SK-N-SH treated with all-trans-retinoic acid at 6 μM for 48 hours (cell line): ENCODE measurements around the gene L2HGDH.

Experiments
- ATAC-seq: fragments of 200-7000 bp; cut with Tn5 transposase; 3 replicates; pipeline ENCODE4 v1.9.1; 2020; ENCODE audit warnings: mild to moderate bottlenecking, moderate library complexity
- ARNTL ChIP-seq: fragments of 450-650 bp; formaldehyde crosslinking; IDR thresholded peaks from 2 replicates; pipeline ENCODE4 v1.5.0; 2020; ENCODE audit warnings: low read depth, mild to moderate bottlenecking, moderate library complexity, borderline replicate concordance
- BACH2 ChIP-seq: fragments of 250-450 bp; sonication (Bioruptor Pico); IDR thresholded peaks from 2 replicates; pipeline ENCODE4 v1.9.0; 2021; ENCODE audit warnings: mild to moderate bottlenecking, borderline replicate concordance
- CSDC2 ChIP-seq: fragments of 250-450 bp; sonication (Bioruptor Pico); IDR thresholded peaks from 2 replicates; pipeline ENCODE4 v1.5.0; 2020; ENCODE audit warnings: mild to moderate bottlenecking, moderate library complexity
- CSRNP3 ChIP-seq: fragments of 250-450 bp; sonication (Bioruptor Pico); IDR thresholded peaks from 2 replicates; pipeline ENCODE4 v1.5.1; 2021; ENCODE audit warnings: mild to moderate bottlenecking, moderate library complexity
- ESRRG ChIP-seq: fragments of 250-450 bp; sonication (Bioruptor Pico); IDR thresholded peaks from 2 replicates; pipeline ENCODE4 v1.6.1; 2021; ENCODE audit warnings: mild to moderate bottlenecking
- ISL1 ChIP-seq: fragments of 250-450 bp; sonication (Bioruptor Pico); IDR thresholded peaks from 2 replicates; pipeline ENCODE4 v2.1.2; 2022; ENCODE audit warnings: mild to moderate bottlenecking, moderate library complexity
- OSR1 ChIP-seq: fragments of 250-450 bp; sonication (Bioruptor Pico); IDR thresholded peaks from 2 replicates; pipeline ENCODE4 v1.8.0; 2022; ENCODE audit warnings: moderate library complexity, mild to moderate bottlenecking, inconsistent platforms
- PATZ1 ChIP-seq: fragments of 250-450 bp; sonication (Bioruptor Pico); IDR thresholded peaks from 2 replicates; pipeline ENCODE4 v1.8.0; 2020; ENCODE audit warnings: mild to moderate bottlenecking, moderate library complexity, borderline replicate concordance
- PPARA ChIP-seq: fragments of 250-450 bp; sonication (Bioruptor Pico); IDR thresholded peaks from 2 replicates; pipeline ENCODE4 v1.5.0; 2020; ENCODE audit warnings: mild to moderate bottlenecking, borderline replicate concordance
- RARB ChIP-seq: fragments of 250-450 bp; sonication (Bioruptor Pico); IDR thresholded peaks from 2 replicates; pipeline ENCODE4 v1.8.0; 2021; ENCODE audit warnings: mild to moderate bottlenecking, moderate library complexity
- SNAI2 ChIP-seq: fragments of 250-450 bp; sonication (Bioruptor Pico); IDR thresholded peaks from 2 replicates; pipeline ENCODE4 v1.5.0; 2020; ENCODE audit warnings: mild to moderate bottlenecking, moderate library complexity
- TCF4 ChIP-seq: fragments of 250-450 bp; sonication (Bioruptor Pico); IDR thresholded peaks from 2 replicates; pipeline ENCODE4 v1.8.0; 2021; ENCODE audit warnings: mild to moderate bottlenecking, moderate library complexity, borderline replicate concordance
- TOX ChIP-seq: fragments of 250-450 bp; sonication (Bioruptor Pico); IDR thresholded peaks from 2 replicates; pipeline ENCODE4 v1.8.0; 2021; ENCODE audit warnings: mild to moderate bottlenecking, moderate library complexity, borderline replicate concordance
- ZC3H10 ChIP-seq: fragments of 250-450 bp; sonication (Bioruptor Pico); IDR thresholded peaks from 2 replicates; pipeline ENCODE4 v1.5.1; 2021; ENCODE audit warnings: mild to moderate bottlenecking, moderate library complexity
- ZFP3 ChIP-seq: fragments of 250-450 bp; sonication (Bioruptor Pico); IDR thresholded peaks from 2 replicates; pipeline ENCODE4 v1.5.0; 2020; ENCODE audit warnings: mild to moderate bottlenecking, moderate library complexity
- ZFP30 ChIP-seq: fragments of 450-650 bp; formaldehyde crosslinking; IDR thresholded peaks from 2 replicates; pipeline ENCODE4 v1.5.0; 2022; ENCODE audit warnings: mild to moderate bottlenecking, moderate library complexity
- ZNF565 ChIP-seq: fragments of 450-650 bp; formaldehyde crosslinking; conservative IDR thresholded peaks from 2 replicates; pipeline ENCODE4 v1.5.0; 2020; ENCODE audit warnings: low read depth, mild to moderate bottlenecking, moderate library complexity
- ZNF70 ChIP-seq: fragments of 450-650 bp; formaldehyde crosslinking; IDR thresholded peaks from 2 replicates; pipeline ENCODE4 v1.5.0; 2020; ENCODE audit warnings: mild to moderate bottlenecking, moderate library complexity
- ZNF8 ChIP-seq: fragments of 450-650 bp; formaldehyde crosslinking; IDR thresholded peaks from 2 replicates; pipeline ENCODE4 v1.5.0; 2020; ENCODE audit warnings: mild to moderate bottlenecking, moderate library complexity
- TF ChIP-seq, protein P1 (sequence below): fragments of 250-450 bp; sonication (Bioruptor Pico); IDR thresholded peaks from 2 replicates; pipeline ENCODE4 v1.5.0; 2020; ENCODE audit warnings: mild to moderate bottlenecking, moderate library complexity
- TF ChIP-seq, protein P2 (sequence below): fragments of 250-450 bp; sonication (Bioruptor Pico); IDR thresholded peaks from 2 replicates; pipeline ENCODE4 v1.8.0; 2021; ENCODE audit warnings: low read depth, mild to moderate bottlenecking, moderate library complexity, borderline replicate concordance
- TF ChIP-seq, protein P3 (sequence below): fragments of 250-450 bp; sonication (Bioruptor Pico); IDR thresholded peaks from 2 replicates; pipeline ENCODE4 v1.5.1; 2020; ENCODE audit warnings: low read depth, mild to moderate bottlenecking, moderate library complexity

L2HGDH gene

GRCh38 chr14:50230401-50230700 is 81.7 kb downstream of the L2HGDH start:
- ATAC-seq: no peak

DNA sequence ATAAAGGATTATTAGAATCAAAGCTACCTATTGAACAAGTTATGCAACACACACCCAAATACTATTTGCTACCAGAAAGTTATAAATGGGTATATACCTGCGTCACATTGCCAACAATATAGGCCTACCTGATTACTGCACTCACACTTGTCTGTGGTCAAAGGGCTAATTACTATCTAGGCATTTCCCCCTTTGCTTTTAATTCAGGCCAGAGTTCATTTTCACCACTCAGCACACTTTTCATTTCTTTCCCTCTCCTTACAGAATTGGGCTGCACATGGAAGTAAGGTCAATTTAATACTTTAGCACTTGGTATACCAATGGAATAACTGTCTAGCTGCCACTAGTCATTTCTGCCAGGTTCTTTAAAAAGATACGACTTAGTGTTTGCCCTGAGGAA is 82.3 kb downstream of the L2HGDH start:
- ATAC-seq: no peak
- TF ChIP-seq ZNF8 (no peak), ARNTL (CRISPR knock-in tag) (no peak), BACH2 (no peak), TOX (CRISPR knock-in tag) (no peak), ZNF70 (no peak), SNAI2 (CRISPR knock-in tag) (no peak), CSDC2 (CRISPR knock-in tag) (no peak), OSR1 (CRISPR knock-in tag) (no peak), PPARA (no peak), ZFP30 (CRISPR knock-in tag) (no peak), CSRNP3 (CRISPR knock-in tag) (no peak)
- TF ChIP-seq, protein P1, sequence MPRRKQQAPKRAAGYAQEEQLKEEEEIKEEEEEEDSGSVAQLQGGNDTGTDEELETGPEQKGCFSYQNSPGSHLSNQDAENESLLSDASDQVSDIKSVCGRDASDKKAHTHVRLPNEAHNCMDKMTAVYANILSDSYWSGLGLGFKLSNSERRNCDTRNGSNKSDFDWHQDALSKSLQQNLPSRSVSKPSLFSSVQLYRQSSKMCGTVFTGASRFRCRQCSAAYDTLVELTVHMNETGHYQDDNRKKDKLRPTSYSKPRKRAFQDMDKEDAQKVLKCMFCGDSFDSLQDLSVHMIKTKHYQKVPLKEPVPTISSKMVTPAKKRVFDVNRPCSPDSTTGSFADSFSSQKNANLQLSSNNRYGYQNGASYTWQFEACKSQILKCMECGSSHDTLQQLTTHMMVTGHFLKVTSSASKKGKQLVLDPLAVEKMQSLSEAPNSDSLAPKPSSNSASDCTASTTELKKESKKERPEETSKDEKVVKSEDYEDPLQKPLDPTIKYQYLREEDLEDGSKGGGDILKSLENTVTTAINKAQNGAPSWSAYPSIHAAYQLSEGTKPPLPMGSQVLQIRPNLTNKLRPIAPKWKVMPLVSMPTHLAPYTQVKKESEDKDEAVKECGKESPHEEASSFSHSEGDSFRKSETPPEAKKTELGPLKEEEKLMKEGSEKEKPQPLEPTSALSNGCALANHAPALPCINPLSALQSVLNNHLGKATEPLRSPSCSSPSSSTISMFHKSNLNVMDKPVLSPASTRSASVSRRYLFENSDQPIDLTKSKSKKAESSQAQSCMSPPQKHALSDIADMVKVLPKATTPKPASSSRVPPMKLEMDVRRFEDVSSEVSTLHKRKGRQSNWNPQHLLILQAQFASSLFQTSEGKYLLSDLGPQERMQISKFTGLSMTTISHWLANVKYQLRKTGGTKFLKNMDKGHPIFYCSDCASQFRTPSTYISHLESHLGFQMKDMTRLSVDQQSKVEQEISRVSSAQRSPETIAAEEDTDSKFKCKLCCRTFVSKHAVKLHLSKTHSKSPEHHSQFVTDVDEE: no peak

More at GRCh38 chr14:50230401-50230700, 81.7 kb downstream of the L2HGDH start:
- no peak for TF ChIP-seq ZNF70
- TF ChIP-seq, protein P2, sequence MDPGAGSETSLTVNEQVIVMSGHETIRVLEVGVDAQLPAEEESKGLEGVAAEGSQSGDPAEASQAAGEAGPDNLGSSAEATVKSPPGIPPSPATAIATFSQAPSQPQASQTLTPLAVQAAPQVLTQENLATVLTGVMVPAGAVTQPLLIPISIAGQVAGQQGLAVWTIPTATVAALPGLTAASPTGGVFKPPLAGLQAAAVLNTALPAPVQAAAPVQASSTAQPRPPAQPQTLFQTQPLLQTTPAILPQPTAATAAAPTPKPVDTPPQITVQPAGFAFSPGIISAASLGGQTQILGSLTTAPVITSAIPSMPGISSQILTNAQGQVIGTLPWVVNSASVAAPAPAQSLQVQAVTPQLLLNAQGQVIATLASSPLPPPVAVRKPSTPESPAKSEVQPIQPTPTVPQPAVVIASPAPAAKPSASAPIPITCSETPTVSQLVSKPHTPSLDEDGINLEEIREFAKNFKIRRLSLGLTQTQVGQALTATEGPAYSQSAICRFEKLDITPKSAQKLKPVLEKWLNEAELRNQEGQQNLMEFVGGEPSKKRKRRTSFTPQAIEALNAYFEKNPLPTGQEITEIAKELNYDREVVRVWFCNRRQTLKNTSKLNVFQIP (CRISPR knock-in tag): no peak
- TF ChIP-seq, protein P3, sequence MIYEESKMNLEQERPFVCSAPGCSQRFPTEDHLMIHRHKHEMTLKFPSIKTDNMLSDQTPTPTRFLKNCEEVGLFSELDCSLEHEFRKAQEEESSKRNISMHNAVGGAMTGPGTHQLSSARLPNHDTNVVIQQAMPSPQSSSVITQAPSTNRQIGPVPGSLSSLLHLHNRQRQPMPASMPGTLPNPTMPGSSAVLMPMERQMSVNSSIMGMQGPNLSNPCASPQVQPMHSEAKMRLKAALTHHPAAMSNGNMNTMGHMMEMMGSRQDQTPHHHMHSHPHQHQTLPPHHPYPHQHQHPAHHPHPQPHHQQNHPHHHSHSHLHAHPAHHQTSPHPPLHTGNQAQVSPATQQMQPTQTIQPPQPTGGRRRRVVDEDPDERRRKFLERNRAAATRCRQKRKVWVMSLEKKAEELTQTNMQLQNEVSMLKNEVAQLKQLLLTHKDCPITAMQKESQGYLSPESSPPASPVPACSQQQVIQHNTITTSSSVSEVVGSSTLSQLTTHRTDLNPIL: no peak
- no peak for TF ChIP-seq ESRRG (CRISPR knock-in tag)
- TF ChIP-seq CSRNP3 (CRISPR knock-in tag): no peak
- TF ChIP-seq ZFP3: no peak
- no peak for TF ChIP-seq CSDC2 (CRISPR knock-in tag)
- TF ChIP-seq ZC3H10: no peak
- TF ChIP-seq BACH2: no peak
- no peak for TF ChIP-seq TOX (CRISPR knock-in tag)
- TF ChIP-seq TCF4: no peak
- TF ChIP-seq ISL1 (CRISPR knock-in tag): no peak
- TF ChIP-seq RARB (CRISPR knock-in tag): no peak
- TF ChIP-seq ARNTL (CRISPR knock-in tag): no peak
- no peak for TF ChIP-seq ZFP30 (CRISPR knock-in tag)

DNA sequence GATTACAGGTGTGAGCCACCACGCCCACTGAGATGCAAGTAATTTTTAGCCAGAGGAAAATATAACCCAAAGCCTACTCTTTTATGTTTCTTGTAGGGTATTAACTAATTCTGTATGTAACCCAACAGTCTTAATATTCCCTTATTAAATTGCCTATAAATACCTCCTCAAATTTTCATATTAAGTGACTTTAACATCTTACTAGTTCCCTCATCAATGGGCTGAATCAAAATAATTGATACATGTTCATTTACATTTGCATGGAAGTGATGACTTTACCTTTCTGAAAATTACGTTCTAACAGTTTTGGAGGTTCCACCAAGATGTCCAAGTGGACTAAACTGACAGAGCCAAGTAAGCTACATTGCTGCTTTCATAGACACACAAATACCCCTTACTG is 83.7 kb downstream of the L2HGDH start:
- TF ChIP-seq OSR1 (CRISPR knock-in tag): no peak
- no peak for TF ChIP-seq ZC3H10
- TF ChIP-seq ZFP3: no peak
- no peak for TF ChIP-seq ISL1 (CRISPR knock-in tag)
- TF ChIP-seq PATZ1: no peak
- no peak for TF ChIP-seq ZNF565 (CRISPR knock-in tag)
- TF ChIP-seq, protein P1: no peak

More for the DNA sequence above, 83.7 kb downstream of the L2HGDH start:
- no peak for ATAC-seq
